ENCODE data around the gene TTN. TPM values are rescaled to one million over a fixed set of nuclear protein-coding genes. Genes with fewer than 3 reads are reported as not detected.

The TTN gene
- total and polyA plus RNA-seq, 7 experiments from 2014 or later = 3.1 to 45.5 (median 36.9) TPM

DNA sequence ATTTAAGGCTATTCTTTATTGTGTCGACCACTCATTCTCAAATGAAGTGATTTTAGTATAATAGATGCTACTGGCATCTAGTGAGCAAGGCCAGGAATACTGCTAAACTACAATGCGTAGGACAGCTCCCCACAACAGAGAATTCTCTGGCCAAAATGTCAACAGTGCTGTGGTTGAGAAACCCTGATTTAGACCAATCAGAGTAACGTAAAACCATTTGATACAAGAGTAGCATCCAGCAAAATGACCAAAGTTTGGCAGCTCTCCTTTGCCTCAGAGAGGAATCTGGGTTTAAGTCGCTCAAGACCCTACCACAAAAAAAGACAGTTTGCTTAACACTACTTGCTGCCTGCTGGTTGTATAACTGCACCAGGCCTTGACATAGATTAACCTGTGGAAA is 37.0 kb upstream of the TTN start:
- no peak overlapping the region for H3K4me3 Mint-ChIP-seq
- DNase-seq (no peak), ATAC-seq (no peak)
- H3K27ac Mint-ChIP-seq = no peak overlapping the region
- ChIA-PET POLR2A (interaction anchor here (0.9 kb wide), 1 partner anchor 14 kb away, joined by 3 read pairs; no protein-coding TSS in a partner anchor), CTCF (no interaction called here)
- H3K4me3 ChIP-seq (ENCODE audit: low read length) = no peak overlapping the region
- intact Hi-C loops (cut with micrococcal nuclease) = no loop called here
- H3K9me3 Mint-ChIP-seq = peaks cover 0 to 8% (median 0%) of the 10 kb centered on the region in 11 donors
- H3K4me1 Mint-ChIP-seq = peaks cover 0 to 6% (median 0%) of the 10 kb centered on the region in 7 donors
- no peaks in the 10 kb centered on the region for H3K9me3 ChIP-seq (ENCODE audit: control insufficient read depth in 2 of 3, low read length in 3 of 3)
- H3K27me3 Mint-ChIP-seq = no peaks in the 10 kb centered on the region
- no peaks in the 10 kb centered on the region for H3K4me1 ChIP-seq (ENCODE audit: control insufficient read depth in 2 of 2, insufficient read depth in 2 of 2, low read length in 2 of 2)
- peaks cover 0 to 19% (median 0%) of the 10 kb centered on the region in 3 experiments for H3K36me3 ChIP-seq (ENCODE audit: control insufficient read depth in 2 of 3, insufficient read depth in 3 of 3, low read length in 3 of 3)
- no peak overlapping the region for H3K27ac ChIP-seq (ENCODE audit: low read depth, low read length)
- no peaks in the 10 kb centered on the region for H3K27me3 ChIP-seq (ENCODE audit: control insufficient read depth in 2 of 2, insufficient read depth in 2 of 2, low read length in 2 of 2)
- H3K36me3 Mint-ChIP-seq = peaks cover 8 to 63% (median 45%) of the 10 kb centered on the region in 5 donors

DNA sequence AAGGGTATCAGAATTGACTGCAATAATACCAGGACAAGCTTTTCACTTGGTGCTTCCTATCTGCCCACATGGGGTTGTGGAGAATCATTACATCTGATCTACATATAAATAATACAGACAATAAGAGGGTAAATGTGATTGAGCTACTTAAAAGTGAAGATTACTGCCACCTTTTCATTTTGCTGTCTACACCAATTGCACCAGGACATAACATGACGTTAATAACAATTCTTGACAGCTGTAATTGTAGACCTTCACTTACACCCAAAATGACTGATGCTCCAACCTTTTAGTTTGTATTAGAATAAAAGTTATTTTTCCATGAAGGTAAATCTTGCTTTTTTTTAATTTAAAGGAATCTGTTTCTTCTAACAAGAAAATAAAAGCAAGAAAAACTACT is 36.5 kb upstream of the TTN start:
- CTCF ChIA-PET = no interaction called here
- Mint-ChIP-seq H3K27me3 (no peaks in the 10 kb centered on the region), H3K4me3 (no peak overlapping the region), H3K36me3 (peaks cover 8 to 62% (median 40%) of the 10 kb centered on the region in 5 donors), H3K9me3 (peaks cover 0 to 8% (median 0%) of the 10 kb centered on the region in 11 donors), H3K4me1 (peaks cover 0 to 6% (median 0%) of the 10 kb centered on the region in 7 donors), H3K27ac (no peak overlapping the region)
- intact Hi-C loops (cut with micrococcal nuclease) = no loop called here
- H3K4me1 ChIP-seq (ENCODE audit: control insufficient read depth in 2 of 2, insufficient read depth in 2 of 2, low read length in 2 of 2) = no peaks in the 10 kb centered on the region
- no peak overlapping the region for H3K4me3 ChIP-seq (ENCODE audit: low read length)
- DNase-seq (no peak), ATAC-seq (no peak)
- no peak overlapping the region for H3K27ac ChIP-seq (ENCODE audit: low read depth, low read length)
- peaks cover 0 to 15% (median 0%) of the 10 kb centered on the region in 3 experiments for H3K36me3 ChIP-seq (ENCODE audit: control insufficient read depth in 2 of 3, insufficient read depth in 3 of 3, low read length in 3 of 3)
- no peaks in the 10 kb centered on the region for H3K27me3 ChIP-seq (ENCODE audit: control insufficient read depth in 2 of 2, insufficient read depth in 2 of 2, low read length in 2 of 2)
- H3K9me3 ChIP-seq (ENCODE audit: control insufficient read depth in 2 of 3, low read length in 3 of 3) = no peaks in the 10 kb centered on the region
- POLR2A ChIA-PET = interaction anchor here (0.9 kb wide), 1 partner anchor 13 kb away, joined by 3 read pairs; no protein-coding TSS in a partner anchor

DNA sequence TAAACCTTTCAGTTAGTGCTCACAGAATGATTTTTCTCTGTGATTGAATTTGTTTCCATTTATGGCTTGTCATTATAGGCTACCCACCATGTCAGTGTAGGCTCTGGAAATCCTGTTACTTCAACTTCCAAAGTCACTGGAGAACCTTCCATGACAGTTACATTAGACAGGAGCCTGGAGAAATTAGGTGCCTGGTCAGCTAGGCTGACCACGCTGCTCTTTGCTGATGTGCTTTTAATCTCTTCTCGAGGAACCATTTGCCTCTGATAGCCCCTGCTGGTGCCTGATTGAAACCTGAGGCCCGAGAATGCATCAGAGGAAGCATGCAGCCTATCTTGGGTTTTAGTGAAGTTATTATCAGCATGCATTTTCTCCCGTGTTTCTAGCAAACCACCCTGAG is 29.6 kb upstream of the TTN start:
- Mint-ChIP-seq H3K4me1 (peaks cover 0 to 2% (median 0%) of the 10 kb centered on the region in 7 donors), H3K36me3 (peaks cover 5 to 68% (median 43%) of the 10 kb centered on the region in 5 donors), H3K27ac (no peak overlapping the region), H3K27me3 (no peaks in the 10 kb centered on the region), H3K9me3 (no peaks in the 10 kb centered on the region), H3K4me3 (no peak overlapping the region)
- H3K27ac ChIP-seq (ENCODE audit: low read depth, low read length) = no peak overlapping the region
- DNase-seq (no peak), ATAC-seq (no peak)
- POLR2A ChIA-PET = no interaction called here
- H3K9me3 ChIP-seq (ENCODE audit: control insufficient read depth in 2 of 3, low read length in 3 of 3) = no peaks in the 10 kb centered on the region
- CTCF ChIA-PET = interaction anchor here (0.5 kb wide), 1 partner anchor 55 kb away, joined by 3 read pairs; no protein-coding TSS in a partner anchor
- H3K27me3 ChIP-seq (ENCODE audit: control insufficient read depth in 2 of 2, insufficient read depth in 2 of 2, low read length in 2 of 2) = no peaks in the 10 kb centered on the region
- peaks cover 0 to 14% (median 0%) of the 10 kb centered on the region in 3 experiments for H3K36me3 ChIP-seq (ENCODE audit: control insufficient read depth in 2 of 3, insufficient read depth in 3 of 3, low read length in 3 of 3)
- no peaks in the 10 kb centered on the region for H3K4me1 ChIP-seq (ENCODE audit: control insufficient read depth in 2 of 2, insufficient read depth in 2 of 2, low read length in 2 of 2)
- H3K4me3 ChIP-seq (ENCODE audit: low read length) = no peak overlapping the region
- intact Hi-C loops (cut with micrococcal nuclease) = no loop called here

DNA sequence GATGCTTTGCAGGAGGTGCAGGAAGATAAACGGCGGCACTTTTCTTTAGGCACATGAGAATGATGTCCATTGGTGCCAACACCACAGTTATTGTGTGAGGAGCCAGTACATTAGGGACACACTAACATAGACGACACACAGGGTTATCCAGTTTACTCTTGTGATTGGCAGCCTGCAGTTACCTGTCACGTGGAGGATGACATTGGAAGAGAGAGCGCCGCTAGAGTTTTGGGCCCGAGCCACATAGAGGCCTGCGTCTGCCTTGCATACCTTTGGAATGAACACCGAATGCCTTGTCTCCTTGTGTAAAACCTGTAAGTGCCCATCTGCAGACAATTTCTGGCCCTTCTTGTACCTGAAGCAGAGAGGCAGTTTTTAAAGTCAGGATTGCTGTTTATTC is 26.9 kb upstream of the TTN start:
- ChIA-PET POLR2A (interaction anchor here (0.6 kb wide), 1 partner anchor 11 kb away, joined by 4 read pairs; no protein-coding TSS in a partner anchor), CTCF (no interaction called here)
- intact Hi-C loops (cut with micrococcal nuclease) = no loop called here
- Mint-ChIP-seq H3K27ac (peak overlapping the region in 1 of 9 donors; percentile 20), H3K9me3 (no peaks in the 10 kb centered on the region), H3K27me3 (no peaks in the 10 kb centered on the region), H3K4me1 (peaks cover 5 to 19% (median 18%) of the 10 kb centered on the region in 7 donors), H3K36me3 (peaks cover 7 to 64% (median 42%) of the 10 kb centered on the region in 5 donors), H3K4me3 (no peak overlapping the region)
- H3K4me3 ChIP-seq (ENCODE audit: low read length) = no peak overlapping the region
- H3K4me1 ChIP-seq (ENCODE audit: control insufficient read depth in 2 of 2, insufficient read depth in 2 of 2, low read length in 2 of 2) = no peaks in the 10 kb centered on the region
- H3K27me3 ChIP-seq (ENCODE audit: control insufficient read depth in 2 of 2, insufficient read depth in 2 of 2, low read length in 2 of 2) = no peaks in the 10 kb centered on the region
- no peak for ATAC-seq
- DNase-seq = no peak
- H3K27ac ChIP-seq (ENCODE audit: low read depth, low read length) = no peak overlapping the region
- H3K36me3 ChIP-seq (ENCODE audit: control insufficient read depth in 2 of 3, insufficient read depth in 3 of 3, low read length in 3 of 3) = peaks cover 0 to 14% (median 0%) of the 10 kb centered on the region in 3 experiments
- H3K9me3 ChIP-seq (ENCODE audit: control insufficient read depth in 2 of 3, low read length in 3 of 3) = no peaks in the 10 kb centered on the region

DNA sequence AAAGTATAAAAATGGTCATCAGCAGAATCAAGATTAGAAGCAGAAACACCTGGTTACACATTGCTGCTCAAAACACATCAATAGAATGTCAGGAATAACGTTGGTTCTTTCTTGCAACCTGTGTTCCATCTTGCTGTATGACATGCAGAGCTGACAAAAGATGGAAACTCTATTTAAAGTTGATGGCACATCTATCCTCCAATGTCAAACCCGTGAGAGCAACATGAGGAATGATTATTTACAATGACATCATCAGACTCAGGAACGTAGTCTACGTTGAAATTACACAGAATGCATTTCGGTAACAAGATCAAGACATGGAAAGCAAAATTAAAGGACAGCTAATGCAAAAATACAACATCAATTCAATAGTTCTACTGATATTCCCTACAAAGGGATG is 26.2 kb upstream of the TTN start:
- POLR2A ChIA-PET = interaction anchor here (0.6 kb wide), 1 partner anchor 24 kb away, joined by 3 read pairs; no protein-coding TSS in a partner anchor
- intact Hi-C loops (cut with micrococcal nuclease) = no loop called here
- peaks cover 8 to 62% (median 44%) of the 10 kb centered on the region in 5 donors for H3K36me3 Mint-ChIP-seq

DNA sequence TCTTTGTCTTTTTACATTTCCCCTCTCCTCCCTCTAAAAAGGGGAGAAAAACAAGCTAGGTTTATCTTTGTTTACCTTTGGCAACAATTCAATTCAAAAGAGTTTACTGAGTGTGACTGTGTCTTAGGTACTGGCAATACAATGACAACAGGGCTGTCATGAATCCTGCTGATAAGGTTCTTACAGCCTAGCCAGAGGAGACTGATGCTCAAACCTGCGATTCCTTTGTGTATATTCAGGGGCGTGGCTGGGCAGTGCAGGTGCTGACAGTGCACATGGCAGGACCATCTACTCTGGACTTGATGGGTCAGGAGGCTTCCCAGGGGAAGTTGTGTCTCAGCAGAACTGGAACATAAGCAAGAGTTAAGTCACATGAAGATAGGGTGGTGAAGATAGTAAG is 23.2 kb upstream of the TTN start:
- Mint-ChIP-seq H3K4me1 (peaks cover 7 to 29% (median 22%) of the 10 kb centered on the region in 7 donors), H3K27me3 (no peaks in the 10 kb centered on the region), H3K36me3 (peaks cover 4 to 71% (median 60%) of the 10 kb centered on the region in 5 donors), H3K4me3 (peak overlapping the region in 3 of 10 donors; percentile 20 to 57 (median 49)), H3K27ac (peak overlapping the region in 8 of 9 donors; percentile 37 to 81 (median 59)), H3K9me3 (peaks cover 0 to 18% (median 5%) of the 10 kb centered on the region in 11 donors)
- ChIA-PET POLR2A (interaction anchor here (1.1 kb wide), 1 partner anchor 14 kb away, joined by 3 read pairs; no protein-coding TSS in a partner anchor), CTCF (interaction anchor here (0.7 kb wide), 1 partner anchor 1067 kb away, joined by 3 read pairs; no protein-coding TSS in a partner anchor)
- H3K36me3 ChIP-seq (ENCODE audit: control insufficient read depth in 2 of 3, insufficient read depth in 3 of 3, low read length in 3 of 3) = peaks cover 0 to 3% (median 0%) of the 10 kb centered on the region in 3 experiments
- H3K9me3 ChIP-seq (ENCODE audit: control insufficient read depth in 2 of 3, low read length in 3 of 3) = no peaks in the 10 kb centered on the region
- DNase-seq (no peak), ATAC-seq (no peak)
- H3K27me3 ChIP-seq (ENCODE audit: control insufficient read depth in 2 of 2, insufficient read depth in 2 of 2, low read length in 2 of 2) = no peaks in the 10 kb centered on the region
- no peak overlapping the region for H3K4me3 ChIP-seq (ENCODE audit: low read length)
- H3K4me1 ChIP-seq (ENCODE audit: control insufficient read depth in 2 of 2, insufficient read depth in 2 of 2, low read length in 2 of 2) = no peaks in the 10 kb centered on the region
- no peak overlapping the region for H3K27ac ChIP-seq (ENCODE audit: low read depth, low read length)
- intact Hi-C loops (cut with micrococcal nuclease) = loop anchor here in 1 of 2 donors (1.0 kb wide), 1 partner anchor 23 kb away; the partner anchor contains the start of gene TTN

More for the DNA sequence above, 26.2 kb upstream of the TTN start:
- Histone ChIP-seq H3K4me3 (ENCODE audit: low read length) (no peak overlapping the region), H3K36me3 (ENCODE audit: control insufficient read depth in 2 of 3, insufficient read depth in 3 of 3, low read length in 3 of 3) (peaks cover 0 to 14% (median 0%) of the 10 kb centered on the region in 3 experiments), H3K27ac (ENCODE audit: low read depth, low read length) (no peak overlapping the region), H3K27me3 (ENCODE audit: control insufficient read depth in 2 of 2, insufficient read depth in 2 of 2, low read length in 2 of 2) (no peaks in the 10 kb centered on the region), H3K9me3 (ENCODE audit: control insufficient read depth in 2 of 3, low read length in 3 of 3) (no peaks in the 10 kb centered on the region), H3K4me1 (ENCODE audit: control insufficient read depth in 2 of 2, insufficient read depth in 2 of 2, low read length in 2 of 2) (no peaks in the 10 kb centered on the region)
- Mint-ChIP-seq H3K4me1 (peaks cover 7 to 26% (median 21%) of the 10 kb centered on the region in 7 donors), H3K4me3 (no peak overlapping the region), H3K27ac (no peak overlapping the region), H3K27me3 (no peaks in the 10 kb centered on the region), H3K9me3 (no peaks in the 10 kb centered on the region)
- ATAC-seq = no peak
- DNase-seq = no peak
- CTCF ChIA-PET = no interaction called here

Data from naive thymus-derived CD4-positive, alpha-beta T cell (primary cell).